ENCODE measurements around the gene FAM117B. TPM values are rescaled to one million over a fixed set of nuclear protein-coding genes. Genes with fewer than 3 reads are reported as not detected.

Gene FAM117B
- total RNA-seq, 2 donors from 2014 or later: 32.1 to 34.0 TPM

DNA sequence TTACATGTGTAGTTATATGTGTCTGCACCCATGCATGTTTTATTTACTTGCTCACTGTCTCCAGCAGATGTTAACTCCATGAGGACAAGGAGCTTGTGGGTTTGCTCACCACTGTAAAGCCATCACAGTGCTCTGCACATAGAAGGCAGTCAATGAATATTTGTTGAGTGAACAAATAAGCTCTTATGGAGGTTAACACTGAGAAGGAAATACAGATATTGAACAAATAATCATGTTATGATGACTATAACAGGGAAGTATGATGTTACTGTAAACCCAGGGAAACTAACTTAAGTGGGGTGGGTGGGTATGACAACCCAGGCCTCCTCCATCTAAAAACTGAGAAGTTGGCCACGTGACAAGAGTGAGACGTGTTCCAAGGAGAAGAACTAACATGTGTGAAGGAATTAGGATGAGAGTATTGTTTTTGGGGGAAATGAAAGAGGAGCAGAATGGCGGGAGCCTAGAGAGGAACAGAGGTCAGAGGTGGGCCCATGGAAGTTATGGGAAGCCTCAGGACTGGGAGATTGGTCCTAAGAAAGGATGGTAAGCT is 6.0 kb upstream of the FAM117B start:
- H3K36me3 Mint-ChIP-seq (ENCODE audit: low read depth): no peaks in the 10 kb centered on the region
- no peak overlapping the region for H3K4me3 ChIP-seq (ENCODE audit: low read length)
- H3K36me3 ChIP-seq (ENCODE audit: control insufficient read depth, insufficient read depth, low read length): no peaks in the 10 kb centered on the region
- H3K9me3 ChIP-seq (ENCODE audit: control insufficient read depth, low read length): no peaks in the 10 kb centered on the region
- no peak for DNase-seq
- no peaks in the 10 kb centered on the region for H3K27me3 Mint-ChIP-seq (ENCODE audit: insufficient read depth)
- H3K27me3 ChIP-seq (ENCODE audit: control insufficient read depth, insufficient read depth, low read length, poor library complexity, severe bottlenecking): no peaks in the 10 kb centered on the region
- H3K4me1 ChIP-seq (ENCODE audit: control insufficient read depth, insufficient read depth, low read length): no peaks in the 10 kb centered on the region
- H3K4me1 Mint-ChIP-seq: peaks cover 4% of the 10 kb centered on the region
- no peak overlapping the region for H3K4me3 Mint-ChIP-seq
- no peak for TF ChIP-seq CTCF (conservative IDR thresholded peaks at IDR 0.05)
- H3K9ac ChIP-seq (ENCODE audit: extremely low read depth, low read length, poor library complexity, severe bottlenecking): no peak overlapping the region
- no peaks in the 10 kb centered on the region for H3K9me3 Mint-ChIP-seq
- no peak overlapping the region for H3K27ac Mint-ChIP-seq
- H3K27ac ChIP-seq (ENCODE audit: low read depth, low read length): no peak overlapping the region
- 90 to 92% methylated on average over 3 of the region's 3 CpGs for WGBS, 2 experiments (ENCODE audit: insufficient coverage in 1 of 2, insufficient read length in 1 of 2)

GRCh38 chr2:202632682-202633290 is 2.0 kb upstream of the FAM117B start:
- TF ChIP-seq CTCF (conservative IDR thresholded peaks at IDR 0.05): no peak
- WGBS, 2 experiments (ENCODE audit: insufficient coverage in 1 of 2, insufficient read length in 1 of 2): 93% methylated on average over 3 to 4 of the region's 4 CpGs
- DNase-seq: no peak
- no peaks in the 10 kb centered on the region for H3K9me3 Mint-ChIP-seq
- no peaks in the 10 kb centered on the region for H3K27me3 ChIP-seq (ENCODE audit: control insufficient read depth, insufficient read depth, low read length, poor library complexity, severe bottlenecking)
- no peaks in the 10 kb centered on the region for H3K36me3 Mint-ChIP-seq (ENCODE audit: low read depth)
- no peak overlapping the region for H3K4me3 ChIP-seq (ENCODE audit: low read length)
- H3K36me3 ChIP-seq (ENCODE audit: control insufficient read depth, insufficient read depth, low read length): no peaks in the 10 kb centered on the region
- peaks cover 16% of the 10 kb centered on the region for H3K4me1 Mint-ChIP-seq
- no peak overlapping the region for H3K27ac Mint-ChIP-seq
- H3K4me1 ChIP-seq (ENCODE audit: control insufficient read depth, insufficient read depth, low read length): no peaks in the 10 kb centered on the region
- no peaks in the 10 kb centered on the region for H3K27me3 Mint-ChIP-seq (ENCODE audit: insufficient read depth)
- H3K27ac ChIP-seq (ENCODE audit: low read depth, low read length): no peak overlapping the region
- no peak overlapping the region for H3K9ac ChIP-seq (ENCODE audit: extremely low read depth, low read length, poor library complexity, severe bottlenecking)
- H3K9me3 ChIP-seq (ENCODE audit: control insufficient read depth, low read length): no peaks in the 10 kb centered on the region
- no peak overlapping the region for H3K4me3 Mint-ChIP-seq

- 91 to 92% methylated on average over 15 to 19 of the region's 19 CpGs for WGBS, 2 experiments (ENCODE audit: insufficient coverage in 1 of 2, insufficient read length in 1 of 2)
- Histone ChIP-seq H3K9ac (ENCODE audit: extremely low read depth, low read length, poor library complexity, severe bottlenecking) (no peak overlapping the region), H3K27ac (ENCODE audit: low read depth, low read length) (no peak overlapping the region), H3K9me3 (ENCODE audit: control insufficient read depth, low read length) (no peaks in the 10 kb centered on the region), H3K4me1 (ENCODE audit: control insufficient read depth, insufficient read depth, low read length) (no peaks in the 10 kb centered on the region), H3K36me3 (ENCODE audit: control insufficient read depth, insufficient read depth, low read length) (no peaks in the 10 kb centered on the region), H3K27me3 (ENCODE audit: control insufficient read depth, insufficient read depth, low read length, poor library complexity, severe bottlenecking) (no peaks in the 10 kb centered on the region), H3K4me3 (ENCODE audit: low read length) (no peak overlapping the region)
- Mint-ChIP-seq H3K36me3 (ENCODE audit: low read depth) (peaks cover 5% of the 10 kb centered on the region), H3K4me1 (peaks cover 20% of the 10 kb centered on the region), H3K27me3 (ENCODE audit: insufficient read depth) (no peaks in the 10 kb centered on the region), H3K27ac (no peak overlapping the region), H3K9me3 (no peaks in the 10 kb centered on the region), H3K4me3 (peak overlapping the region; percentile 91)
- TF ChIP-seq CTCF (conservative IDR thresholded peaks at IDR 0.05): no peak
- DNase-seq: no peak
These were observed 1.3 kb upstream of the FAM117B start for GRCh38 chr2:202633470-202633869.
